Measurements from ENCODE around the gene EZR.

The EZR gene

GRCh38 chr6:158718461-158719046 is 100.6 kb downstream of the EZR start:
- DNase-seq (ENCODE audit: insufficient read length, low spot score) (no peak), FAIRE-seq (peak; percentile 68)
- no peak for TF ChIP-seq TAF1 (IDR thresholded peaks at IDR 0.05; ENCODE audit: low read depth, low read length)
- no peak for TF ChIP-seq PAX5 (IDR thresholded peaks at IDR 0.05; ENCODE audit: insufficient read depth, low read length, severe bottlenecking)
- no peak for TF ChIP-seq SPI1 (IDR thresholded peaks at IDR 0.05; ENCODE audit: low read depth, low read length)

- FAIRE-seq (peak; percentile 87), DNase-seq (ENCODE audit: insufficient read length, low spot score) (peak; percentile 24)
- TF ChIP-seq POLR2AphosphoS5 (IDR thresholded peaks at IDR 0.05; ENCODE audit: low read depth, low read length) (no peak), POU2F2 (IDR thresholded peaks at IDR 0.05; ENCODE audit: low read depth, low read length) (no peak), SPI1 (IDR thresholded peaks at IDR 0.05; ENCODE audit: low read depth, low read length) (peak; percentile 79)
Observed at GRCh38 chr6:158717341-158718330, 101.5 kb downstream of the EZR start.
